B cell (primary cell): ENCODE data around the gene TFG.

Experiments
- CTCF ChIP-seq: fragments of 200-600 bp; IDR thresholded peaks from one replicate; pipeline ENCODE4 v1.8.0; 2022; ENCODE audit warnings: antibody characterized with exemption, mild to moderate bottlenecking
- EZH2 ChIP-seq: IDR thresholded peaks from 2 replicates; pipeline ENCODE4 v1.6.1; 2012; ENCODE audit warnings: borderline replicate concordance, low read depth, mild to moderate bottlenecking, moderate library complexity, low read length; ENCODE audit not compliant: insufficient read depth, poor library complexity, severe bottlenecking

- no peak for TF ChIP-seq CTCF
- TF ChIP-seq EZH2, result no peak
Measured at GRCh38 chr3:100775669-100776068, 66.4 kb downstream of the TFG start.
